OCI-LY1 (cell line): Measurements from ENCODE around the gene NKTR.

Experiments used
- CTCF ChIP-seq: fragments of 200-600 bp; sonication (generic), shearing (Covaris generic); IDR thresholded peaks from 2 replicates; pipeline ENCODE4 v1.5.1; 2017; ENCODE audit warnings: mild to moderate bottlenecking, antibody characterized with exemption, low read length, moderate library complexity, mixed read lengths
- EZH2 ChIP-seq: fragments of 200-600 bp; sonication (generic), shearing (Covaris generic); IDR thresholded peaks from 2 replicates; pipeline ENCODE4 v1.8.0; 2017; ENCODE audit warnings: borderline replicate concordance, mixed run types, mild to moderate bottlenecking, antibody characterized with exemption, low read length, moderate library complexity, mixed read lengths

DNA sequence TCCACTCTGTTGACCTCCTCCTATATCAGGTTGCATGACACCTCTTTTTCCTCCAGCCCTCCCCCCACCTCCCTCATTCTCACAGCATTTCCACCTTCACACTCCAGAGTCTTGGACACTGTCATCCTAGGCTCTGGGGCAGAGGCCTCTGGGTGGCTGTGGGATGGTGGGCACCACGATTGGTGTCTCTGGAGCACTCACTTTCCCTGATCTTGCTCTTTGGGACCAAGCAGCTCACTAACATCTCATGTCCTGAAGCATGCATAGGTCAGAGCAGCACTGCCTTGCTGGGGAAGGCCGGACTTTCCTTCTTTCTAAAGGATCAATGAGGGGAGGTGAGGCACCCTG lies 67.9 kb downstream of the NKTR start:
- TF ChIP-seq CTCF (no peak), EZH2 (no peak)
